ENCODE measurements around the gene GGT6.

DNA sequence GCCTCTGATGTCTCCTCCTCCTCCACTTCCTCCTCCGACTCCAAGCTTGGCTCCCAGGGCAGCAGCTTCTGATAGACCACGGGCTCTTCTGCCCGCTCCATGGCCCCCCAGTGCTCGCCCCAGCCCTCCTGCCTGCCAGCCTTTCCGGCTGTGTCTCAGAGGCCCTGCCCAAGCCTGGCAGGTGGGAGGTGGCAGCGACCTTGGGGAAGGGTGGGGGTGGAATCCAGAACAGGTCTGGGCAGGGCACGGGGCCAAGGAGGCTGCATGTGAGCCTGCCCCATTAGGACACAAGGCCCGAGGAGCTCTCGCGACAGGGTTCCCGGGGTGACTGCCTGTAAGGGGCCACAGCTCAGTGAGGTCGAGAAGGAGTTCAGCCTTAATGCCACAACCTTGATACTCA is at the start of gene GGT6:
- TF ChIP-seq CTCF (IDR thresholded peaks at IDR 0.05) (no peak), POLR2AphosphoS5 (IDR thresholded peaks at IDR 0.05) (peak; percentile 54 to 90 (median 84)), POLR2A (IDR thresholded peaks at IDR 0.05) (peak; percentile 91)
